GM12875 (cell line): ENCODE results near the gene UBC.
"Not testable (repeated sequence)": the region's sequence is repeated elsewhere in the genome, so short reads cannot be mapped to it uniquely, and the experiment has no call there.

Source experiments
- H3K4me3 ChIP-seq: one replicate; pipeline ENCODE4 v1.5.1; 2011; ENCODE audit warnings: low read depth, low read length, control low read depth
- CTCF ChIP-seq: IDR thresholded peaks from 2 replicates; pipeline ENCODE4 v1.5.1; 2011; ENCODE audit warnings: low read depth, mild to moderate bottlenecking, control low read depth, inconsistent platforms, low read length, moderate library complexity, borderline replicate concordance; ENCODE audit not compliant: insufficient read depth

Gene UBC

GRCh38 chr12:124883263-124884130, 31.0 kb downstream of the UBC start:
- no peak overlapping the region for H3K4me3 ChIP-seq

GRCh38 chr12:124881123-124881522, 33.3 kb downstream of the UBC start:
- TF ChIP-seq CTCF, result no peak
- no peak overlapping the region for H3K4me3 ChIP-seq

More at GRCh38 chr12:124883263-124884130, 31.0 kb downstream of the UBC start:
- TF ChIP-seq CTCF, result no peak

- H3K4me3 ChIP-seq, result not testable (repeated sequence)
Measured at GRCh38 chr12:124880335-124880734, 34.1 kb downstream of the UBC start.

GRCh38 chr12:124878795-124879516, 35.5 kb downstream of the UBC start:
- no peak overlapping the region for H3K4me3 ChIP-seq
- TF ChIP-seq CTCF, result no peak

- no peak for TF ChIP-seq CTCF
- no peak overlapping the region for H3K4me3 ChIP-seq
Measured at GRCh38 chr12:124877423-124877822, 37.0 kb downstream of the UBC start.

GRCh38 chr12:124876171-124876570, 38.3 kb downstream of the UBC start:
- no peak for TF ChIP-seq CTCF
- no peak overlapping the region for H3K4me3 ChIP-seq

- TF ChIP-seq CTCF, result no peak
Measured at GRCh38 chr12:124875803-124876132, 38.7 kb downstream of the UBC start.

More at GRCh38 chr12:124875803-124876132, 38.7 kb downstream of the UBC start:
- H3K4me3 ChIP-seq, result no peak overlapping the region
